Stromal cell of bone marrow (primary cell): Measurements from ENCODE around the gene TMEM119.
"Not testable (repeated sequence)": the region's sequence is repeated elsewhere in the genome, so short reads cannot be mapped to it uniquely, and the experiment has no call there.

Source experiments
- DNase-seq: peaks from one replicate; pipeline ENCODE4 v3.0.0-alpha.2; 2012; ENCODE audit warnings: low read depth

The TMEM119 gene

GRCh38 chr12:108582978-108583770 is 14.7 kb downstream of the TMEM119 start:
- DNase-seq, result no peak

GRCh38 chr12:108582509-108582908 is 15.4 kb downstream of the TMEM119 start:
- no peak for DNase-seq

- DNase-seq, result no peak
These were observed 16.3 kb downstream of the TMEM119 start for GRCh38 chr12:108581311-108582227.

GRCh38 chr12:108580531-108580930 is 17.4 kb downstream of the TMEM119 start:
- no peak for DNase-seq

GRCh38 chr12:108578813-108579212 is 19.1 kb downstream of the TMEM119 start:
- no peak for DNase-seq

GRCh38 chr12:108578264-108578663 is 19.6 kb downstream of the TMEM119 start:
- no peak for DNase-seq

- DNase-seq, result no peak
These were observed 20.4 kb downstream of the TMEM119 start for GRCh38 chr12:108577458-108577857.

GRCh38 chr12:108576660-108577234 is 21.1 kb downstream of the TMEM119 start:
- no peak for DNase-seq

- no peak for DNase-seq
These were observed 22.5 kb downstream of the TMEM119 start for GRCh38 chr12:108575199-108575912.

GRCh38 chr12:108574276-108574675 is 23.6 kb downstream of the TMEM119 start:
- not testable (repeated sequence) for DNase-seq

GRCh38 chr12:108573317-108573716 is 24.6 kb downstream of the TMEM119 start:
- no peak for DNase-seq

GRCh38 chr12:108572166-108572790 is 25.6 kb downstream of the TMEM119 start:
- DNase-seq, result no peak

GRCh38 chr12:108571609-108572165 is 26.2 kb downstream of the TMEM119 start:
- no peak for DNase-seq

GRCh38 chr12:108570743-108571608 is 26.9 kb downstream of the TMEM119 start:
- DNase-seq, result no peak

GRCh38 chr12:108568338-108569154 is 29.3 kb downstream of the TMEM119 start:
- DNase-seq, result no peak

GRCh38 chr12:108567406-108568337 is 30.2 kb downstream of the TMEM119 start:
- no peak for DNase-seq

- DNase-seq, result no peak
These were observed 31.4 kb downstream of the TMEM119 start for GRCh38 chr12:108566452-108566851.

- no peak for DNase-seq
These were observed 31.9 kb downstream of the TMEM119 start for GRCh38 chr12:108565976-108566375.
